HG03159 (cell line): ENCODE results near the gene DNAJC5.

Experiments used
- ATAC-seq: cut with Tn5 transposase; IDR thresholded peaks from one replicate; pipeline ENCODE4 v1.9.1; 2021; ENCODE audit warnings: mild to moderate bottlenecking, moderate library complexity; ENCODE audit not compliant: unreplicated experiment

The DNAJC5 gene

GRCh38 chr20:63978319-63979228 lies 83.6 kb downstream of the DNAJC5 start:
- ATAC-seq = no peak

GRCh38 chr20:63979229-63979556 lies 84.3 kb downstream of the DNAJC5 start:
- no peak for ATAC-seq

- ATAC-seq = peak; percentile 37
Observed at GRCh38 chr20:63979557-63980316, 84.8 kb downstream of the DNAJC5 start, which contains the start of gene SAMD10. Gene SAMD10, minus strand, starts transcription at chr20:63979642. Its CDS starts 175 bp downstream, at chr20:63979467.

GRCh38 chr20:63980317-63980805 lies 85.4 kb downstream of the DNAJC5 start:
- peak; percentile 10 for ATAC-seq

GRCh38 chr20:63980806-63981728 lies 86.1 kb downstream of the DNAJC5 start, which contains the start of gene PRPF6:
Gene PRPF6, plus strand, starts transcription at chr20:63981132. Its CDS starts 114 bp downstream, at chr20:63981246.
- ATAC-seq = peak; percentile 51

GRCh38 chr20:63982937-63983336 lies 88.0 kb downstream of the DNAJC5 start:
- ATAC-seq = no peak
